GM12874 (cell line): ENCODE data around the gene MEGF11.

Experiments used
- TF ChIP-seq, protein P1 (sequence below): IDR thresholded peaks from 2 replicates; pipeline ENCODE4 v1.5.1; 2011; ENCODE audit warnings: low read depth, mild to moderate bottlenecking, control low read depth, low read length, moderate library complexity; ENCODE audit not compliant: insufficient read depth

The MEGF11 gene

DNA sequence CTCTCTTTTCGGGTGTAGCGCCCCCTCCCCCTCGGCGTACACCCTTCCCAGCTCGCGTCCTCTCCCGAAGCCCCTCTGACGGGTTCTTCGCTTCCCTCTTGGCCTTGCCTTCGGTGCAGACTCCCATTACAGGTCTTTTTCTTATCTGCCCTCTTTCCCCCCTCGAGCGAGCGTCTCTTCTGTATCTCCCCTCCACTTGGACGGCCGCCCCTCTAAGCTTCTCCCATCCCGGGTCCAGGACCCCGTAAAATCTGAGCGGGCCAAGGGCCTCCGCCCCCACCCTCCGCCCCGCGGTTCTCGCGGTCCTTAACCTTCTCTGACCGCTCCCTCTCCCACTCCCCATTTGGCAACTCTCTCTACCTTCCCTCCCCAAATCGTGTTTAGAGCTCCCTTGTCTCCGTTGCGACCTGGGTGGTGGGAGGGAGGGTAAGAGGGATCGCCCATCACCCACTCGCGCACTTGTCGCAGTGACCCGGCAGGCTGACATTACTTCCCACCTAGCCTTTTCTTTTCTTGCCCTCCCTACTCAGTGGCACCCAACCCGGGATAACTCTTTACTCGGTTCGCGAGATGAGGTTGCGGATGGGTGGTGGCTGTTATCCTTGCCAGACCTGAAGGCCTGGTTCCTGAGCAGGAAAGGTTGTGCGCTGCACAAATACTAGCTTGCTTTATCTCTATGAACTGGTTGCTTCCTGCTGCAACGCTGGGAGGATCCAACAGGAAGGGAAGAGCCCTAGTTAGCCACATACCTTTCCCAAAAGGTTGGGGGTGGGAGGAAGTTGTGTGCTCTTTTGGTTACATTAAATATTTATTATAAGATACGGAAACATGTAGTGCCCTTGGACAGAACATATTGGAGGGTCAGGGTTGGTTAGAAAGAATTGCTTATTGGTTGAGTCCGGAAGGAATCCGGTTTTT, 383.3 kb downstream of the MEGF11 start:
- TF ChIP-seq, protein P1, sequence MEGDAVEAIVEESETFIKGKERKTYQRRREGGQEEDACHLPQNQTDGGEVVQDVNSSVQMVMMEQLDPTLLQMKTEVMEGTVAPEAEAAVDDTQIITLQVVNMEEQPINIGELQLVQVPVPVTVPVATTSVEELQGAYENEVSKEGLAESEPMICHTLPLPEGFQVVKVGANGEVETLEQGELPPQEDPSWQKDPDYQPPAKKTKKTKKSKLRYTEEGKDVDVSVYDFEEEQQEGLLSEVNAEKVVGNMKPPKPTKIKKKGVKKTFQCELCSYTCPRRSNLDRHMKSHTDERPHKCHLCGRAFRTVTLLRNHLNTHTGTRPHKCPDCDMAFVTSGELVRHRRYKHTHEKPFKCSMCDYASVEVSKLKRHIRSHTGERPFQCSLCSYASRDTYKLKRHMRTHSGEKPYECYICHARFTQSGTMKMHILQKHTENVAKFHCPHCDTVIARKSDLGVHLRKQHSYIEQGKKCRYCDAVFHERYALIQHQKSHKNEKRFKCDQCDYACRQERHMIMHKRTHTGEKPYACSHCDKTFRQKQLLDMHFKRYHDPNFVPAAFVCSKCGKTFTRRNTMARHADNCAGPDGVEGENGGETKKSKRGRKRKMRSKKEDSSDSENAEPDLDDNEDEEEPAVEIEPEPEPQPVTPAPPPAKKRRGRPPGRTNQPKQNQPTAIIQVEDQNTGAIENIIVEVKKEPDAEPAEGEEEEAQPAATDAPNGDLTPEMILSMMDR = peak; percentile 17; the same call in 1 of the 2 replicates

DNA sequence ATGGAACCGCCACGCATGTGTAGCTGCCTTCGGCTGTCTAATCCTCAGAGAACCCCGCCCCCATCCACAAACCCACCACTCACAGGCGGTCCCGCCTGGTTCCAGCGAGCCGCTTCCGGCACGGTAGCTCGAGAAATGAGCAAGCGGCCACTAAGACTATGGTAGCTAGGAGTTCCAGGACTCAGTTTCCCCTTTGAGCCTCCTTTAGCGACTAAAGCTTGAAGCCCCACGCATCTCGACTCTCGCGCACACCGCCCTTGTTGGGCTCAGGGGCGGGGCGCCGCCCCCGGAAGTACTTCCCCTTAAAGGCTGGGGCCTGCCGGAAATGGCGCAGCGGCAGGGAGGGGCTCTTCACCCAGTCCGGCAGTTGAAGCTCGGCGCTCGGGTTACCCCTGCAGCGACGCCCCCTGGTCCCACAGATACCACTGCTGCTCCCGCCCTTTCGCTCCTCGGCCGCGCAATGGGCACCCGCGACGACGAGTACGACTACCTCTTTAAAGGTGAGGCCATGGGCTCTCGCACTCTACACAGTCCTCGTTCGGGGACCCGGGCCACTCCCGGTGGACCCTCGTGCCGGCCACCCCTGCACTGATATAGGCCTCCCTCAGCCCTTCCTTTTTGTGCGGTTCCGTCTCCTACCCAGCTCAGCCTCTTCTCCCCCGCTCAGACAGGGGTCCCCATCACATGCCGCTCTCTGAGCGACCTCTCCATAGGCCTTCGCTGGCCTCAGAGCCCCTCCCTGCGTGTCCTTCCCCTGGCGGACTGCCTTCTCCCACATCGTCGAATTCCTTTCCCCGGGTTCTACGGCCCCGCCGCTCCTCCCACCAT, 384.2 kb downstream of the MEGF11 start, which contains the start of gene RAB11A:
Gene RAB11A, plus strand, starts transcription at position 366 of the 828 bp plus-strand sequence. Its CDS starts 95 bp downstream, at position 461.
- TF ChIP-seq, protein P1 = peak; percentile 57

DNA sequence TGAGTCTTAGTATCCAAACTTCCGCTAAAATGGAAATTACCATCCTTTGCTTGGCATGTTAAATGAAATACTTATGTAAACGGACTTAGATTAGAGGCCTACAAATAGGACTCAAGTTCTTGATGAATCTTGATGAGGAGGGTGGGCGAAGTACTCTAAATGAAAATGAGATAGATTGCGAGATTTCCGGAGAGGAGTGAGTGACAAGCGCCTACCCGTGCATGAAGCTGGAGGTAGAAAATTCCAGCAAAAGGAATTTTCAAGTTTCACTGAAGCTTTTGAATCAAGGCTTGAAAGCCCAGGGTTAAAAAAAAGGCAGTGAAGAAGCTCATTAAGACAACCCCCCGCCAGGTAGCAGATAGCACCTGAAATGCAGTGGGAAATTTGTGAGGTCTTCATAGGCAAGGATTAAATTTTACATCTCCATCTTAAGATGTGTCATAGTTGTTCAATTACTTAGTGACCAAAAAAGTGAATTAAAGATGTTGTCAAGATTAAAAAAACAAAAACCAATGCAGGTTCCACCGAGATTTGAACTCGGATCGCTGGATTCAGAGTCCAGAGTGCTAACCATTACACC, 384.9 kb downstream of the MEGF11 start:
- TF ChIP-seq, protein P1 = no peak

DNA sequence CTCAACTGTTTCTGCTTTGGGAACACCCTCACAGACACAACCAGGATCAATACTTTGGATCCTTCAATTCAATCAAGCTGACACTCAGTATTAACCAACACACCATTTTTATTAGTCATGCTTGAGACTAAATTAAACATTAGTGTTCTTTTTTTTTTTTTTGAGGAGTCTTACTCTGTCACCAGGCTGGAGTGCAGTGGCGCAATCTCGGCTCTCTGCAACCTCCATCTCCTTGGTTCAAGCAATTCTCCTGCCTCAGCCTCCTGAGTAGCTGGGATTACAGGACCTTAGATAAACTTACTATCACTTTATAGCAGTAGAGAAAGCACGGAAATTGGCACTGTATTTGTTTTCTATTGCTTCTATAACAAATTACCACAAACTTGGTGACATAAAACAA, 386.3 kb downstream of the MEGF11 start:
- TF ChIP-seq, protein P1 = no peak

DNA sequence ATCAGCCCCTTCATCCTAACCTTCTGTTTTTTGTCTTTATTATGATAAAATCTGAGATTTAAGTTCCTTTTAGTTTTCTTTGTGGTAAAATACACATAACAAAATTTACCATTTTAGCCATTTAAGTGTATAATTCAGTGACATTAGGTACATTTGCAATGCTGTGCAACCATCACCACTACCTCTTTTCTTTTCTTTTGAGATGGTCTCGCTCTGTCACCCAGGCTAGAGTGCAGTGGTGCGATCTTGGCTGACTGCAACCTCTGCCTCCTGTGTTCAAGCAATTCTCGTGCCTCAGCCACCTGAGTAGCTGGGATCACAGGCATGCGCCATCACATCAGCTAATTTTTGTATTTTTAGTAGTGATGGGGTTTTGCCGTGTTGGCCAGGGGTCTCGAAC, 390.4 kb downstream of the MEGF11 start:
- TF ChIP-seq, protein P1 = no peak

DNA sequence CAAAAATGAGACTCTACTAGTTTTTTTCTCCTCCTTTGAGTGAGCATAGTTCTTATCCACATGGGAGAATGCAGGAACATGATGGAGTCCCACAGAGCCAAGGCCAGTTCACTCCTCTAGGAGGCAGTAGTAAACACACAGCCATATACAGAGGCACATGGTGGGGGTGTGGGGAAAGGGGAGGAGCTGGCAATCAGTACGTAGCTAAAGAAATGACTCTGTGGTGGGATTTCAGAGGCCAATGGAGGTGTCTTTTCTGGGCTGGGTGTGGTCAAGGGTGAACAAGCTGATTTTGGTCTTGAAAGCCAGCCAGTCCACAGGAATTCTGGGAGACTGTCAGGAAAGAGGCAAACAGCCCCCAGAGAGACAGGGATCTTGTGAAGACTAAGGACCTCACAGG, 390.9 kb downstream of the MEGF11 start:
- TF ChIP-seq, protein P1 = peak; percentile 66; the same call in 1 of the 2 replicates
